Memory B cell (primary cell): ENCODE results near the gene ATP2B3.
A peak's percentile ranks its signal among the peaks of the same experiment; 100 is the strongest.

Experiments
- ATAC-seq: fragments of 150-1000 bp; cut with Tn5 transposase; 2 replicates; pipeline ENCODE4 v1.10.0; 2021; ENCODE audit warnings: low read depth, mild to moderate bottlenecking, moderate library complexity
- DNase-seq, 2 donors: peaks; one replicate each; pipeline ENCODE4 v3.0.0; 2022; ENCODE audit warnings: low spot score in 2 of 2
- H3K27ac Mint-ChIP-seq: one replicate; pipeline ENCODE4 v1.8.0; 2022; ENCODE audit warnings: mild to moderate bottlenecking, moderate library complexity, mixed read lengths
- H3K27me3 Mint-ChIP-seq: one replicate; pipeline ENCODE4 v1.8.0; 2022; ENCODE audit warnings: mixed read lengths
- H3K36me3 Mint-ChIP-seq: one replicate; pipeline ENCODE4 v1.8.0; 2022; ENCODE audit warnings: mild to moderate bottlenecking, mixed read lengths
- H3K4me1 Mint-ChIP-seq: one replicate; pipeline ENCODE4 v1.8.0; 2022; ENCODE audit warnings: mixed read lengths
- H3K4me3 Mint-ChIP-seq: one replicate; pipeline ENCODE4 v1.8.0; 2022; ENCODE audit warnings: mild to moderate bottlenecking, moderate library complexity, mixed read lengths
- H3K9me3 Mint-ChIP-seq: one replicate; pipeline ENCODE4 v1.8.0; 2022; ENCODE audit warnings: mixed read lengths

Gene ATP2B3

GRCh38 chrX:153517423-153517822, at the start of gene ATP2B3:
TSS of gene ATP2B3 (plus strand) at chrX:153517642. CDS start at chrX:153536248, 18,606 bp downstream.
- ATAC-seq = no peak
- H3K4me1 Mint-ChIP-seq = peaks cover 5% of the 10 kb centered on the region
- H3K36me3 Mint-ChIP-seq = no peaks in the 10 kb centered on the region
- H3K4me3 Mint-ChIP-seq = peak within 1 kb of the TSS; percentile 24
- H3K27me3 Mint-ChIP-seq = peaks cover 15% of the 10 kb centered on the region
- no peak within 1 kb of the TSS for H3K27ac Mint-ChIP-seq
- no peaks in the 10 kb centered on the region for H3K9me3 Mint-ChIP-seq
- no peak for DNase-seq

GRCh38 chrX:153468008-153468580, 49.3 kb upstream of the ATP2B3 start:
- H3K4me3 Mint-ChIP-seq = no peak overlapping the region
- H3K4me1 Mint-ChIP-seq = peaks cover 3% of the 10 kb centered on the region
- H3K27me3 Mint-ChIP-seq = no peaks in the 10 kb centered on the region
- ATAC-seq (no peak), DNase-seq (no peak)
- H3K9me3 Mint-ChIP-seq = no peaks in the 10 kb centered on the region
- no peak overlapping the region for H3K27ac Mint-ChIP-seq
- H3K36me3 Mint-ChIP-seq = peaks cover 5% of the 10 kb centered on the region

GRCh38 chrX:153469811-153470410, 47.5 kb upstream of the ATP2B3 start:
- DNase-seq = no peak

GRCh38 chrX:153470411-153471363, 46.8 kb upstream of the ATP2B3 start, which contains the start of gene HAUS7:
TSS of gene HAUS7 (minus strand) at chrX:153470576. CDS start at chrX:153470557, 19 bp downstream.
- H3K27ac Mint-ChIP-seq = no peak within 1 kb of the TSS
- H3K36me3 Mint-ChIP-seq = peaks cover 2% of the 10 kb centered on the region
- DNase-seq = peak; percentile 67 to 71

More at GRCh38 chrX:153469811-153470410, 47.5 kb upstream of the ATP2B3 start:
- no peak overlapping the region for H3K27ac Mint-ChIP-seq
- peak; percentile 48 for ATAC-seq
- no peaks in the 10 kb centered on the region for H3K27me3 Mint-ChIP-seq
- peaks cover 3% of the 10 kb centered on the region for H3K4me1 Mint-ChIP-seq
- H3K4me3 Mint-ChIP-seq = peak overlapping the region; percentile 81
- peaks cover 2% of the 10 kb centered on the region for H3K36me3 Mint-ChIP-seq
- no peaks in the 10 kb centered on the region for H3K9me3 Mint-ChIP-seq

GRCh38 chrX:153471663-153472280, 45.7 kb upstream of the ATP2B3 start:
- Mint-ChIP-seq H3K9me3 (no peaks in the 10 kb centered on the region), H3K4me3 (no peak overlapping the region), H3K27me3 (peaks cover 5% of the 10 kb centered on the region), H3K36me3 (peaks cover 2% of the 10 kb centered on the region), H3K27ac (no peak overlapping the region), H3K4me1 (peaks cover 3% of the 10 kb centered on the region)
- DNase-seq = no peak
- no peak for ATAC-seq

More at GRCh38 chrX:153470411-153471363, 46.8 kb upstream of the ATP2B3 start, which contains the start of gene HAUS7:
- Mint-ChIP-seq H3K9me3 (no peaks in the 10 kb centered on the region), H3K4me3 (peak within 1 kb of the TSS; percentile 81), H3K27me3 (no peaks in the 10 kb centered on the region), H3K4me1 (peaks cover 3% of the 10 kb centered on the region)
- ATAC-seq = peak; percentile 80

- Mint-ChIP-seq H3K9me3 (no peaks in the 10 kb centered on the region), H3K4me3 (peak overlapping the region; percentile 24), H3K27me3 (peaks cover 5% of the 10 kb centered on the region), H3K36me3 (no peaks in the 10 kb centered on the region), H3K27ac (no peak overlapping the region), H3K4me1 (peaks cover 3% of the 10 kb centered on the region)
- ATAC-seq (no peak), DNase-seq (no peak)
Observed at GRCh38 chrX:153473126-153473525, 44.3 kb upstream of the ATP2B3 start.

- peak overlapping the region; percentile 71 for H3K4me3 Mint-ChIP-seq
Observed at GRCh38 chrX:153474266-153474665, 43.2 kb upstream of the ATP2B3 start.

GRCh38 chrX:153474718-153475117, 42.7 kb upstream of the ATP2B3 start:
- Mint-ChIP-seq H3K4me1 (peaks cover under 1% of the 10 kb centered on the region), H3K27ac (no peak overlapping the region), H3K36me3 (no peaks in the 10 kb centered on the region), H3K9me3 (no peaks in the 10 kb centered on the region), H3K4me3 (no peak overlapping the region), H3K27me3 (peaks cover 8% of the 10 kb centered on the region)
- ATAC-seq (no peak), DNase-seq (no peak)

More at GRCh38 chrX:153474266-153474665, 43.2 kb upstream of the ATP2B3 start:
- Mint-ChIP-seq H3K9me3 (no peaks in the 10 kb centered on the region), H3K27ac (no peak overlapping the region), H3K36me3 (no peaks in the 10 kb centered on the region), H3K27me3 (peaks cover 8% of the 10 kb centered on the region), H3K4me1 (peaks cover 3% of the 10 kb centered on the region)
- ATAC-seq = no peak
- no peak for DNase-seq

GRCh38 chrX:153475271-153475670, 42.2 kb upstream of the ATP2B3 start:
- Mint-ChIP-seq H3K4me1 (no peaks in the 10 kb centered on the region), H3K4me3 (peak overlapping the region; percentile 43)

GRCh38 chrX:153475751-153476281, 41.6 kb upstream of the ATP2B3 start:
- ATAC-seq = no peak
- Mint-ChIP-seq H3K4me3 (peak overlapping the region; percentile 49), H3K27ac (no peak overlapping the region), H3K9me3 (no peaks in the 10 kb centered on the region), H3K36me3 (no peaks in the 10 kb centered on the region), H3K27me3 (peaks cover 8% of the 10 kb centered on the region), H3K4me1 (no peaks in the 10 kb centered on the region)
- DNase-seq = no peak

More at GRCh38 chrX:153475271-153475670, 42.2 kb upstream of the ATP2B3 start:
- Mint-ChIP-seq H3K27me3 (peaks cover 8% of the 10 kb centered on the region), H3K9me3 (no peaks in the 10 kb centered on the region), H3K36me3 (no peaks in the 10 kb centered on the region), H3K27ac (no peak overlapping the region)
- DNase-seq (no peak), ATAC-seq (no peak)

- H3K4me1 Mint-ChIP-seq = no peaks in the 10 kb centered on the region
- no peaks in the 10 kb centered on the region for H3K36me3 Mint-ChIP-seq
- no peak overlapping the region for H3K4me3 Mint-ChIP-seq
- ATAC-seq (no peak), DNase-seq (no peak)
- H3K9me3 Mint-ChIP-seq = no peaks in the 10 kb centered on the region
- H3K27ac Mint-ChIP-seq = no peak overlapping the region
- H3K27me3 Mint-ChIP-seq = peaks cover 8% of the 10 kb centered on the region
Observed at GRCh38 chrX:153476666-153477363, 40.6 kb upstream of the ATP2B3 start.

GRCh38 chrX:153477364-153477857, 40.0 kb upstream of the ATP2B3 start:
- Mint-ChIP-seq H3K27me3 (peaks cover 8% of the 10 kb centered on the region), H3K36me3 (no peaks in the 10 kb centered on the region), H3K27ac (no peak overlapping the region), H3K4me3 (no peak overlapping the region), H3K9me3 (no peaks in the 10 kb centered on the region), H3K4me1 (no peaks in the 10 kb centered on the region)
- ATAC-seq = no peak
- DNase-seq = no peak

- H3K9me3 Mint-ChIP-seq = no peaks in the 10 kb centered on the region
- no peak overlapping the region for H3K4me3 Mint-ChIP-seq
- ATAC-seq (no peak), DNase-seq (no peak)
- H3K27me3 Mint-ChIP-seq = peaks cover 8% of the 10 kb centered on the region
- no peak overlapping the region for H3K27ac Mint-ChIP-seq
- H3K36me3 Mint-ChIP-seq = no peaks in the 10 kb centered on the region
- H3K4me1 Mint-ChIP-seq = no peaks in the 10 kb centered on the region
Observed at GRCh38 chrX:153477901-153478300, 39.5 kb upstream of the ATP2B3 start.
